NB4 (cell line): ENCODE results near the gene PLCD1.

Experiments
- MYC ChIP-seq: IDR thresholded peaks from 2 replicates; pipeline ENCODE4 v1.6.1; 2011; ENCODE audit warnings: low read depth, low read length
- POLR2A ChIP-seq: IDR thresholded peaks from 2 replicates; pipeline ENCODE4 v1.6.1; 2011; ENCODE audit warnings: mild to moderate bottlenecking; ENCODE audit not compliant: insufficient read length; ENCODE audit errors: extremely low read depth
- TF ChIP-seq, protein P1 (sequence below): IDR thresholded peaks from one replicate; pipeline ENCODE4 v1.5.1; 2012; ENCODE audit warnings: low read depth, low read length

DNA sequence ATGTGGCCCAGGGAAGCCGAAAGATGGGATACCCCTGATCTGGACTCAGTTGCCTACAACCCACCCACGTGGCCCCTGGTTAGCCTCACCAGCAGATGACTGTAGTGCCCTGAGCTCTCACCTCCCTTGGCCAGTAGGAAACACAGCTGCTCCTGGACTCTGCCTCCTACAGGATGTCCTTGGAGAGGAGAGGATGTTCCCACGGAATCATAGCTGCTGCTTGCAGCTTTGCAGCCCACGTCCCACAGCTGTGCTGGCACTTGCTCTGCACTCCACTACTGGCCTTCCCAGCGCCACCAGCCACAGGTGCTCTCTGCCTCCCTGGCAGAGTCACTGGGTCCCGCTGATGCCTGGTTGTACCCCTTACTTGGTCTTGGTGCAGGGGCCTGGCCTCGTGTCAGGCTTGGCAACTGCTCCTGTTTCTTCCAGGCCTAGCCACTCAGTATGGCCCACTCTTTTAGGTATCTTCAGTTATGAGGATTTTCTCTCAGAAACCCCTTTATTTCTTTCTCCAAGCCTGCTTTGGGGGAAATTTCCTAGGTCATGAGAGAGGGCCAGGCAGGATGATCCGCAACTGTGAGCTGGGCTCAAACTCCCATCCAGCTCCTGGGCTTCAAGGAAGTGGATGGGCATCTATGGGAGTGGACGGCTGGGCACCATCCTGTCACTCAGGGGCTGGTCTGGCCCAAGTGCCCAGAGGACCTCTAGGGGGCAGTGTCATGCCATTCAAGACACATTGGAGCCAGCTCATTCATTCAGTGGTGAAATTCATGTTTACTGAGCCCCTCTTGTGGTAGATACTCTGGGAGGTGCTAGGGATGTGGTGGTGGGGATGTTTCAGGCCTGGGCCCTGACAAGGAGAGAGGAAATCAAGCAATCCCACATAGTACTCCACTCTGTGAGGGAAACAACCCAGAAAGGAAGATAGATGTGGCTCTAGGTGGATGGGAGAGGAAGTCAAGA lies 55.0 kb downstream of the PLCD1 start:
- TF ChIP-seq MYC (peak; percentile 19; the same call in 1 of the 2 replicates), POLR2A (no peak)
- TF ChIP-seq, protein P1, sequence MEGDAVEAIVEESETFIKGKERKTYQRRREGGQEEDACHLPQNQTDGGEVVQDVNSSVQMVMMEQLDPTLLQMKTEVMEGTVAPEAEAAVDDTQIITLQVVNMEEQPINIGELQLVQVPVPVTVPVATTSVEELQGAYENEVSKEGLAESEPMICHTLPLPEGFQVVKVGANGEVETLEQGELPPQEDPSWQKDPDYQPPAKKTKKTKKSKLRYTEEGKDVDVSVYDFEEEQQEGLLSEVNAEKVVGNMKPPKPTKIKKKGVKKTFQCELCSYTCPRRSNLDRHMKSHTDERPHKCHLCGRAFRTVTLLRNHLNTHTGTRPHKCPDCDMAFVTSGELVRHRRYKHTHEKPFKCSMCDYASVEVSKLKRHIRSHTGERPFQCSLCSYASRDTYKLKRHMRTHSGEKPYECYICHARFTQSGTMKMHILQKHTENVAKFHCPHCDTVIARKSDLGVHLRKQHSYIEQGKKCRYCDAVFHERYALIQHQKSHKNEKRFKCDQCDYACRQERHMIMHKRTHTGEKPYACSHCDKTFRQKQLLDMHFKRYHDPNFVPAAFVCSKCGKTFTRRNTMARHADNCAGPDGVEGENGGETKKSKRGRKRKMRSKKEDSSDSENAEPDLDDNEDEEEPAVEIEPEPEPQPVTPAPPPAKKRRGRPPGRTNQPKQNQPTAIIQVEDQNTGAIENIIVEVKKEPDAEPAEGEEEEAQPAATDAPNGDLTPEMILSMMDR, result peak; percentile 85
